ENCODE results near the gene CHD5. TPM values are rescaled to one million over a fixed set of nuclear protein-coding genes. Genes with fewer than 3 reads are reported as not detected.

CHD5 gene
- total and polyA plus RNA-seq, 12 donors = 0.07 to 56.5 (median 2.1) TPM; not detected in 2

GRCh38 chr1:6140413-6140812, 39.7 kb downstream of the CHD5 start:
- intact Hi-C loops (cut with DNase I) = no loop called here
- no peaks in the 10 kb centered on the region for H3K36me3 ChIP-seq (replicated peaks in 1 of 2)
- H3K27me3 ChIP-seq = no peaks in the 10 kb centered on the region
- H3K4me3 ChIP-seq = no peak overlapping the region
- no peak for DNase-seq
- TF ChIP-seq, protein P1, sequence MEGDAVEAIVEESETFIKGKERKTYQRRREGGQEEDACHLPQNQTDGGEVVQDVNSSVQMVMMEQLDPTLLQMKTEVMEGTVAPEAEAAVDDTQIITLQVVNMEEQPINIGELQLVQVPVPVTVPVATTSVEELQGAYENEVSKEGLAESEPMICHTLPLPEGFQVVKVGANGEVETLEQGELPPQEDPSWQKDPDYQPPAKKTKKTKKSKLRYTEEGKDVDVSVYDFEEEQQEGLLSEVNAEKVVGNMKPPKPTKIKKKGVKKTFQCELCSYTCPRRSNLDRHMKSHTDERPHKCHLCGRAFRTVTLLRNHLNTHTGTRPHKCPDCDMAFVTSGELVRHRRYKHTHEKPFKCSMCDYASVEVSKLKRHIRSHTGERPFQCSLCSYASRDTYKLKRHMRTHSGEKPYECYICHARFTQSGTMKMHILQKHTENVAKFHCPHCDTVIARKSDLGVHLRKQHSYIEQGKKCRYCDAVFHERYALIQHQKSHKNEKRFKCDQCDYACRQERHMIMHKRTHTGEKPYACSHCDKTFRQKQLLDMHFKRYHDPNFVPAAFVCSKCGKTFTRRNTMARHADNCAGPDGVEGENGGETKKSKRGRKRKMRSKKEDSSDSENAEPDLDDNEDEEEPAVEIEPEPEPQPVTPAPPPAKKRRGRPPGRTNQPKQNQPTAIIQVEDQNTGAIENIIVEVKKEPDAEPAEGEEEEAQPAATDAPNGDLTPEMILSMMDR (IDR thresholded peaks at IDR 0.05) = no peak
- TF ChIP-seq POLR2A (IDR thresholded peaks at IDR 0.05) = no peak
- 83 to 93% (median 87%) methylated on average over 2 of the region's 2 CpGs for WGBS, 4 donors
- H3K4me1 ChIP-seq (replicated peaks in 1 of 2) = no peaks in the 10 kb centered on the region
- H3K27ac ChIP-seq = no peak overlapping the region
- no peaks in the 10 kb centered on the region for H3K9me3 ChIP-seq (replicated peaks in 1 of 3)

DNA sequence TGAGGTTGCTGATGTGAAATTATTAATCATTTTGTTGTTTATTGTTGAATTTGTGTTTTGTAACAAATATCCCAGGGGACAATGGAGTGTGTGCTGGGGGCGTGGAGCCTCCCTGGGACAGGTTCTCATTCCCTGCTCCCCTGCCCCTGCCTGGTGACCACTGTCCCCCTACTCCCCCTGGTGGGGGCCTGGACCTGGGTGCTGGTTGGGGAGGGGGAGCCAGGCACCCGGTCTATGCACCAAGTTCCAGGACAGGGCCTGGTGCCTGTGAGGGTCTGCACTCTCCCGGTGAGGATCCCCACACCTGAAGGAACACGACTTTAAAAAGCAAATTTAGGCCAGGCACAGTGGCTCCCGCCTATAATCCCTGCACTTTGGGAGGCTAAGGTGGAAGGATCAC, 42.4 kb downstream of the CHD5 start:
- Histone ChIP-seq H3K27ac (no peak overlapping the region), H3K27me3 (no peaks in the 10 kb centered on the region), H3K36me3 (replicated peaks in 1 of 2) (no peaks in the 10 kb centered on the region), H3K4me3 (no peak overlapping the region), H3K9me3 (replicated peaks in 1 of 3) (no peaks in the 10 kb centered on the region), H3K4me1 (replicated peaks in 1 of 2) (no peaks in the 10 kb centered on the region)
- WGBS, 4 donors = 67 to 84% (median 74%) methylated on average over 3 to 5 of the region's 5 CpGs
- intact Hi-C loops (cut with DNase I) = no loop called here
- DNase-seq = no peak
- no peak for TF ChIP-seq POLR2A (IDR thresholded peaks at IDR 0.05)
- TF ChIP-seq, protein P1 (IDR thresholded peaks at IDR 0.05) = no peak

DNA sequence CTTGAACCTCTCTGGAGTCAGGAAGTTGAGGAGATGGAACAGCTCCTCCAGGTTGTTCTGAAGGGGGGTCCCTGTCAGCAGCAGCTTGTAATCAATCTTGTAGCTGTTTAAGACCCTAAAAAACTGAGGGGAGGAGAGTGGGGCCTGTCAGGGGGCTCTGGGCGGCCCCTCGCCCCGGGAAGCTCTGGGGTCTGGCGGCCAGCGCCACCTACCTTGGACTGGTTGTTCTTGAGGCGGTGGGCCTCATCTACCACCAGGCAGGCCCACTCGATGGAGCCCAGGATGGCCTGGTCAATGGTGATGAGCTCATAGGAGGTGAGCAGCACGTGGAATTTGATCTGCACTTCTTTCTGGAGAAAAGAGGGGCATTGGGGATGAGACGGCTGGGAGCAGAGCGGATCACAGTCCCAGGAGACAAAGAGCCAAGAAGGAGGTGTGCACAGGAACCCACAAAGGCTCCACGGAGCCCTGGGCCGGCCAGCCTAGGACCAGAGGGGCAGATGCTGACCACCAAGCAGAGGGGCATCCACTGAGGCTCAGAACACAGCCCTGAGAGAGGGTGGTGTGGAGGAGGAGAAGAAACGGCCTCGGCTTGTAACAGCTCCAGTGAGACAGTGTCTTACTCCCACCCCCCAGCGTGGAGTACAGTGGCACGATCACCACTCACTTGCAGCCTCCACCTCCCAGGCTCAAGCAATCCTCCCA, 43.5 kb downstream of the CHD5 start:
- H3K4me3 ChIP-seq = no peak overlapping the region
- no peaks in the 10 kb centered on the region for H3K27me3 ChIP-seq
- H3K4me1 ChIP-seq (replicated peaks in 1 of 2) = no peaks in the 10 kb centered on the region
- no peak for DNase-seq
- no peaks in the 10 kb centered on the region for H3K9me3 ChIP-seq (replicated peaks in 1 of 3)
- H3K27ac ChIP-seq = no peak overlapping the region
- intact Hi-C loops (cut with DNase I) = no loop called here
- TF ChIP-seq, protein P1 (IDR thresholded peaks at IDR 0.05) = no peak
- no peak for TF ChIP-seq POLR2A (IDR thresholded peaks at IDR 0.05)
- WGBS, 4 donors = 77 to 86% (median 79%) methylated on average over 9 to 16 of the region's 16 CpGs
- no peaks in the 10 kb centered on the region for H3K36me3 ChIP-seq (replicated peaks in 1 of 2)

- 68 to 79% (median 74%) methylated on average over 13 to 22 of the region's 22 CpGs for WGBS, 4 donors
- intact Hi-C loops (cut with DNase I) = no loop called here
- no peaks in the 10 kb centered on the region for H3K36me3 ChIP-seq (replicated peaks in 1 of 2)
- H3K4me1 ChIP-seq (replicated peaks in 1 of 2) = no peaks in the 10 kb centered on the region
- no peaks in the 10 kb centered on the region for H3K9me3 ChIP-seq (replicated peaks in 1 of 3)
- DNase-seq = no peak
- no peak for TF ChIP-seq POLR2A (IDR thresholded peaks at IDR 0.05)
- TF ChIP-seq, protein P1 (IDR thresholded peaks at IDR 0.05) = no peak
- H3K4me3 ChIP-seq = no peak overlapping the region
- H3K27ac ChIP-seq = no peak overlapping the region
- no peaks in the 10 kb centered on the region for H3K27me3 ChIP-seq
Measured at GRCh38 chr1:6134741-6135510, 45.2 kb downstream of the CHD5 start.

Measured in adrenal gland (tissue), 12 donors.